IPS-20b (cell line): Measurements from ENCODE around the gene CYP11A1.

Source experiments
- H3K27ac ChIP-seq: one replicate; pipeline ENCODE4 v1.5.1; 2013; ENCODE audit warnings: low read length
- H3K27me3 ChIP-seq: 2 replicates; pipeline ENCODE4 v1.6.1; 2013; ENCODE audit warnings: mild to moderate bottlenecking, low read length, inconsistent platforms; ENCODE audit not compliant: insufficient read depth
- H3K36me3 ChIP-seq: 2 replicates; pipeline ENCODE4 v1.6.1; 2013; ENCODE audit warnings: low read depth, mild to moderate bottlenecking, inconsistent platforms, low read length, moderate library complexity; ENCODE audit not compliant: insufficient read depth
- H3K4me1 ChIP-seq: 2 replicates; pipeline ENCODE4 v1.6.1; 2013; ENCODE audit warnings: mild to moderate bottlenecking, control low read depth, inconsistent platforms, low read length, moderate library complexity; ENCODE audit not compliant: insufficient read depth
- H3K4me3 ChIP-seq: 2 replicates; pipeline ENCODE4 v1.5.1; 2013; ENCODE audit warnings: mild to moderate bottlenecking, low read length, inconsistent platforms
- H3K9ac ChIP-seq: 2 replicates; pipeline ENCODE4 v1.6.1; 2013; ENCODE audit warnings: low read depth, mild to moderate bottlenecking, inconsistent platforms, low read length, moderate library complexity
- H3K9me3 ChIP-seq: 2 replicates; pipeline ENCODE4 v1.6.1; 2013; ENCODE audit warnings: mild to moderate bottlenecking, low read depth, low read length, inconsistent platforms; ENCODE audit not compliant: insufficient read depth

The CYP11A1 gene

DNA sequence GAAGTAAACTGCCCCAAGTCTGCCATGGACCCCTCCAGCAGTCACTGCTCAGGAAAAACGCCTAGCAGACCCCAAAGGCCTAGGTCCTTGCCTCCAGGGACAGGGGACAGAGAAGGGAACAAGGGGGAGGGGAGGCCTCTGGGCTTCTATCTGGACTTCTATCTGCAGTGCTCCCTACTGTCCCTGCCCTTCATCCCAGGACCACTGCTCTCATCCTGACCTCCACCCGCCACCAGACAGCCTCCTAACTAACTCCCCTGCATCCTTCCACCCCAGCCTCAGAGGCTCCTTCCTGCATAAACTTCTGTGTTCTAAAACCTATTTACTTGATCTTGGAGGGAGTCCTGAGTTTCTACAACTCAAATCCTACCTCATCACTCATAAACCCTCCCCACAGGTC lies 40.9 kb upstream of the CYP11A1 start:
- H3K36me3 ChIP-seq, result peaks cover 22% of the 10 kb centered on the region
- H3K4me3 ChIP-seq, result no peak overlapping the region
- no peaks in the 10 kb centered on the region for H3K9me3 ChIP-seq
- H3K27me3 ChIP-seq, result no peaks in the 10 kb centered on the region
- H3K4me1 ChIP-seq, result 0 out of 2 replicates have a peak, but pooled peaks cover 5% of the 10 kb centered on the region
- H3K27ac ChIP-seq, result no peak overlapping the region
- H3K9ac ChIP-seq, result no peak overlapping the region

DNA sequence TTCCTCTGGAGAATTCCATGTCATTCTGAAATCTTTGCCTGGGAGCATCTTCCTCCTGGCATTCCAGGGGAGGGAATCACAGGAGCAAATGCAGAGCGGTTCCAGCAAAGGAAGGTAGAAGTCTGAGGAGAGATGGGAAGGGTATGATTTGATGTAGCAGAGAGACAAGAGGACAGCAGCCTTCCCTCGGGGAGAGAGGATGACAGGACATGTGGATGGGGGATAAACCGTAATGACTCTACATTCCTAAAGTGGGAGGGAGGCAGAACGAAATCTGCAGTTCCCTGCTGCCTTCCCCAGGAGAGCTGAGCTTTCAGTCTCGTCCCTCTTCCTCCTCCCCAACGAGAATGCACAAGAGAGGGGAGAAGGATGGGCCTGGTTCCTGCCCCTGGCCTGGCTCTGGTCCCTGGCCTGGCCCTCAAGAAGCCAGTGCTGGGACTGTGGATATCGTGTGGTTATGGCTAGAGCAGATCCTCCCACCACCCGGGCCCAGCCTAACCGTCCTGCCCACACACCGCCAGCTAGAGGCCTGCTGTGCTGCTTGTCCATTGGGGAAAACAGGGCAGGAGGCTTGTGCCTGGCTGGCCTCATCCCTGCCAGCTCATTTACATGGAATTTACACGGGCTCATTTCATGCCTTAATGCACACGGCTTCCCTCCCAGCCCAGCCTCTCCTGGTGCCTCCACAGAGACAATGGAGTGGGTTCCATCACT lies 39.7 kb upstream of the CYP11A1 start:
- Histone ChIP-seq H3K4me1 (0 out of 2 replicates have a peak, but pooled peaks cover 5% of the 10 kb centered on the region), H3K36me3 (peaks cover 13% of the 10 kb centered on the region), H3K9me3 (no peaks in the 10 kb centered on the region), H3K4me3 (no peak overlapping the region), H3K9ac (no peak overlapping the region), H3K27me3 (no peaks in the 10 kb centered on the region), H3K27ac (no peak overlapping the region)

DNA sequence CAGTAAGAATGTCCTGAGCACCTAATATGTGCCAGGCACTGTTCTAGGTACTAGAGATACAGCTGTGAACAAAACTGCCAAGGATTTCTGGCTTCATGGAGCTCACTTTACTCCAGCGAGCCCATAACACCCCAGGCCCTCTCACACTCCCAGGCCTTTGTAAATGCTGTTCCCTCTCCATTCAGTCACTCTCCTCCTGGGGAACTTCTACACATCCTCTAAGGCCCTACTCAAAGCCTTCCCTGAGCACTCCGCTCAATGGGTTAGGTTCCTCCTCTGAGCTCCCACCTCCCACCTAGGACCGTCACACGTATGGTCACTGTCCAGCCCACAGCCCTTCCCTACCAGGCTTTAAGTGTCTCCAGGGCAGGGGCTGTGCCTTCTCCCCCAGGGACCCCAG lies 39.1 kb upstream of the CYP11A1 start:
- Histone ChIP-seq H3K9me3 (no peaks in the 10 kb centered on the region), H3K4me3 (no peak overlapping the region), H3K27ac (no peak overlapping the region), H3K9ac (no peak overlapping the region), H3K4me1 (0 out of 2 replicates have a peak, but pooled peaks cover 5% of the 10 kb centered on the region), H3K36me3 (peaks cover 9% of the 10 kb centered on the region), H3K27me3 (no peaks in the 10 kb centered on the region)

DNA sequence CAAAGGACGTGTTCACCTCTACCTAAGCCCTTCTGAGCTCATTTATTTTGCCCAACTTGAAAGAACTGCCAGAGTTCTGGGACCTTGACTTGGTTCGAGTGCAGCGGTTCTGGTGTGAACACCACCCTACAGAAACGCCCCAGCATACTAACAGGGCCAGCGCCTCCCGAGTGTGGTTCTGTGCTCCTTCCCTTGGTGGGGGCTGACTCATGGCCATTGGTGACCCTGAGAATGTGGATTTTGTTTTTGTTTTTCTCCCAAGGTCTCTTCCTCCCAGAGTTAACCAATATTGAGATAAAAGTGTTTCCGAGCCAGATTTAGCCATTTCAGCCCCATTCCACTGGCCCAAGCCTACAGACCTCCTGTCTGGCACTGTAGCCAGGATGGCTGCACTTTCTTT lies 38.4 kb upstream of the CYP11A1 start:
- peaks cover 8% of the 10 kb centered on the region; the same call in 1 of the 2 replicates for H3K4me1 ChIP-seq
- H3K27me3 ChIP-seq, result no peaks in the 10 kb centered on the region
- no peak overlapping the region for H3K27ac ChIP-seq

DNA sequence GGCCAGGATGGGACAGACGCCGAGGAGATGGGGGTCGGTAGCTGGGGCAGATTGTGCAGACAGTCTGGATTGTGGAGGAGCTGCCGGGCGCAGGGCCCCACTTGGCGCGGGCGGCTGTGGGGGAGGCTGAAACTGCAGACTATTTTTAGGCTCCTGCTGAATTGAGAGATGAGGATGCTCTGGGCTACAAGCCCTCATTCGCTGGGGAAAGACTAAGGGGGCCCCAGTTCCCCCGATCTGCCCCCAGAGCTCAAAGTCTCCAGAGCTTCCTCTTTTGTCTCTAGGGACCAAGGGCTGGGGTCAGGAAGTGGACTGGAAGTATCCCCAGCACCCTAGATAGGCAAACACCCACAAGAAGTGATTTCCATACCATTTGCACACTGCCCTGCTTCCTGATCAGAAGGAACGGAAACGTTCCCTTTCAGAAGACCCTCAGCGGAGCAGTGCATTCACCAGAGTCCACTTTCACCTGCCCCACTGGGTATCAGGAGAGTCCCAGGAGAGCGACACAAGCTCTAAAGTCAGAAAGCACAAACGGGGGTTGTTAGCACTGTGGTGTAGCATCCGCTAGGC lies 36.6 kb upstream of the CYP11A1 start:
- no peaks in the 10 kb centered on the region for H3K27me3 ChIP-seq
- H3K9ac ChIP-seq, result no peak overlapping the region
- no peak overlapping the region for H3K27ac ChIP-seq
- peaks cover 8% of the 10 kb centered on the region; the same call in 1 of the 2 replicates for H3K4me1 ChIP-seq
- no peaks in the 10 kb centered on the region for H3K9me3 ChIP-seq
- no peak overlapping the region for H3K4me3 ChIP-seq
- no peaks in the 10 kb centered on the region for H3K36me3 ChIP-seq

More for the DNA sequence above, 38.4 kb upstream of the CYP11A1 start:
- Histone ChIP-seq H3K9ac (no peak overlapping the region), H3K36me3 (peaks cover 2% of the 10 kb centered on the region; the same call in 1 of the 2 replicates), H3K9me3 (no peaks in the 10 kb centered on the region), H3K4me3 (no peak overlapping the region)

DNA sequence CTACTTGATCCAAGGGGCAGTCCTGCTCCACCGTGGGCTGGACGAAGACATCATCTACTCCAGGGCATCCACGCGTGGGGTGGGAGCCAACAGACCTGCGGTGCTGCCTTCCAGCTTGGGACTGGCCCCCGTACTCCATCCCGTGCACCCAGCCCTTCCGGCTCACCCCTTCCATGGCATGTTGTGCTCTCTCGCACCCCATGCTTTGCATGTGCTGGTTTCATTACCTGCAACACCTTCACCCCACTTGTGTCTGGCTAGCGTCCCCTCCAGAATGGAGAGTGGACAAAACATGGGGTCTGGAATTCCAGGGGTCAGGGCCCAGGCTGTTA lies 36.1 kb upstream of the CYP11A1 start:
- Histone ChIP-seq H3K27ac (no peak overlapping the region), H3K36me3 (no peaks in the 10 kb centered on the region), H3K4me3 (no peak overlapping the region), H3K9me3 (no peaks in the 10 kb centered on the region), H3K9ac (no peak overlapping the region), H3K27me3 (no peaks in the 10 kb centered on the region), H3K4me1 (peaks cover 8% of the 10 kb centered on the region; the same call in 1 of the 2 replicates)

DNA sequence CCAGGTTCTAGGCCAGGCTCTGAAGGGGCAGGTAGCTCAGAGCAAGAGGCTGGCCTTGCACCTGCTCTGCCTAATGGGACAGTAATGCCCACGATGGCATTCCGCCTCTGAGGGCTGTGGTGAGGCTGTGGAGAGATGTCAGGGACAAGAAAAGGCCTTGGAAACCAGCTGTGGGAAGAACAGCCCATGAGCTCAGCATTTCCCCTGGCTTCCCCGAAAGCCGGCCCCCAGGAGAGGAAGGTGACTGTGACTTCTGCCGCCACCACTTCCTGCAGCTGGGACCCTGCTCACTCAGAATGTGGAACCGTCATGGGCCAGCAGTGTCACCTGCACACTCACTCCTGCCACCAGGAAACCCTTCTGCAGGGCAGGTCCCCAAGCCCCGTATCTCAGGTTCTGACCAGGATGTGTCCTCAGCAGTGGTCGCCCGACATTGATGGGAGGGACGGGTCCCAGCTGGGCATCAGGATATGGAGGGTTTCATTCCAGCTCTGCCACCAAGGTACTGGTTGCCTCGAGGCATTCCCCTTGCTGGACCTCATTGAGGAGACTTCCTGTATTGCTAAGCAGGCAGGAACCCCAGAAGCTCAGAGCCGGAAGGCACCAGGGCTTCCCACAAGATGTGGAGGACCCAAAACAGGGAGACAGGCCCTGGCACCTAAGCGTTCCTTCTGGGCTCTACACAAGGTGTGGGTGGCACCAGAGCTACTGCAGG lies 35.6 kb upstream of the CYP11A1 start:
- Histone ChIP-seq H3K4me3 (no peak overlapping the region), H3K27me3 (no peaks in the 10 kb centered on the region), H3K4me1 (peaks cover 8% of the 10 kb centered on the region; the same call in 1 of the 2 replicates), H3K36me3 (no peaks in the 10 kb centered on the region), H3K9ac (no peak overlapping the region), H3K27ac (no peak overlapping the region), H3K9me3 (no peaks in the 10 kb centered on the region)

DNA sequence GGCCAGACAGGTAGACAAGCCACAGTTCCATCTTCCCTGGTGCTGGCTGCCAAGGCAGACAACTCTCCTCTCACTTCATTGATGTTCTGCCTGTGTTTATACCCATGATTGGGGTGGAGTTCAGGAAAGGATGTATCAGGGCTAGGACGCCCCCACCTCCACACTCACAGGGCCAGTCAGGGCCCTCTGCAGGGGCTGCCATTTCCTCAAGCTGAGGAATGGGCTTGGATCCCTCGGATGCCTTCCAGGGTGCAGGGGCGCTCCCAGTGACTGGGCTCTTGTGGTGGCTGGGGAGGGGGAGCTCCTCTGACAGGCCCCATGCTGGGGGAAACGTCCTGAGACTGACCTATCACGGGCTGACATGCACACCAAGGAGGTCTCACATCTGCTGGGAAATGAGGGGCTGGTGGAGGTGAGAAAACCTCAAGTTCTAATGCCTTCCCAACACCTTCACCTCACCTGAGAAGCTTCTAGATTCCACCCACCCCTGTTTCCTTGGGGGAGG lies 34.9 kb upstream of the CYP11A1 start:
- H3K4me3 ChIP-seq, result no peak overlapping the region
- H3K9me3 ChIP-seq, result no peaks in the 10 kb centered on the region
- no peaks in the 10 kb centered on the region for H3K27me3 ChIP-seq
- H3K36me3 ChIP-seq, result no peaks in the 10 kb centered on the region
- peaks cover 8% of the 10 kb centered on the region; the same call in 1 of the 2 replicates for H3K4me1 ChIP-seq
- no peak overlapping the region for H3K27ac ChIP-seq
- H3K9ac ChIP-seq, result no peak overlapping the region

DNA sequence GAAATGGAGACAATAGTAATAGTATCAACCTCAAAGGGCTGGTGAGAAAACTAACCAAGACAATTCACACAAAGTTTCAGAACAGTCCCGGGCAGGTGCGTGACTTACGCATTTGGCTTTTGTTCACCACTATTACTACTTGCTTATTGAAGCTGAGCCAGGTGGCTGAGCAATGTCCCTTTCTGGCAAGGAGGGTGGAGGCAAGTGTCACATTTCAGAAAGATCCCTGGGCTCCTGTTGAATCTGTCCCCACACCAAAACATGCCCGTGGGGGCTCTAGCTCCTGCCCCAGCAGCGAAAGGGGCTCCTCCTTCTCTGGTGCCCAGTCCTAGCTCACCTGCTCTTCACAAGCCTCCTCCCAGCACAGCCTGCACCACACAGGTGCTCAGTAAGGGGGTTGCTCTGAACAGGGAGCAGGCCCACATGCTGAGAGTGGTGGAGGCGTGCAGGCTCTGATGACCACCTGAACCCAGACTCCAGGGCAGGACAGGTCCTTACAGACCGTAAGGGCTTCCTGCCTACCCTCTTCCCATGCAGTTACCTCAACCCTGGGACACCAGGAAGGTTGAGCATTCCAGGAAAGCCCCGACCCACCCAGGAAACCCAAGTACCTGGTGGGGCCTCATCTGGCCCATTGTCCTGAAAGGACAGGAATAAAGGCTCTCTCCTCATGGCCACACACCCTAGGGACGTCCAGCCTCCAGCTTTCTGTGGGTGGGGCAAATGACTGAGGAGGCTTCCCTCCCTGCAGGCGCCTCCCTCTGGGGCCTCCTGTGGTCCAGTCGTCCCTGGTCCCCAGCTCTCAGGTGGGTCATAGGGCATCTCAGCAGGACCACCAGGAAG lies 33.7 kb upstream of the CYP11A1 start:
- Histone ChIP-seq H3K4me1 (peaks cover 7% of the 10 kb centered on the region; the same call in 1 of the 2 replicates), H3K27ac (no peak overlapping the region), H3K9me3 (no peaks in the 10 kb centered on the region), H3K36me3 (no peaks in the 10 kb centered on the region), H3K9ac (no peak overlapping the region), H3K4me3 (no peak overlapping the region), H3K27me3 (no peaks in the 10 kb centered on the region)

DNA sequence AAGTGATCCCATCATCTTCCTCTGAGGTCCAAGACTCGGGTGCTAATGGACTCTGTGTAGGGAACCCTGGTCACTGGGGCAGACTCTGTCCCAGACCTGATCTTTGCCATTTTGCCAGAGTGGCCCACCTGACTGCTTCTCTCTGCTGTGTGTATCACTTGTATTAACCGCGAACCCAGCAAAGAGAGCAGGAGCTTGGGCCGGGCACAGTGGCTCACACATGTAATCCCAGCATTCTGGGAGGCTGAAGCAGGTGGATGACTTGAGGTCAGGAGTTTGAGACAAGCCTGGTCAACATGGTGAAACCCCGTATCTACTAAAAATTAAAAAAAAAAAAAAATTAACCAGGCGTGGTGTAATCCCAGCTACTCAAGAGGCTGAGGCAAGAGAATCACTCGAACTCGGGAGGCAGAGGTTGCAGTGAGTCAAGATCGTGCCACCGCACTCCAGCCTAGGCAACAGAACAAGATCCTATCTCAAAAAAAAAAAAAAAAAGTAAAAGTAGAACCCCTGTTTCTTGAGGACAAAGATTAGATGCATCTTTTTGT lies 32.9 kb upstream of the CYP11A1 start:
- no peak overlapping the region for H3K9ac ChIP-seq
- no peaks in the 10 kb centered on the region for H3K36me3 ChIP-seq
- H3K4me3 ChIP-seq, result no peak overlapping the region
- no peaks in the 10 kb centered on the region for H3K9me3 ChIP-seq
- H3K27me3 ChIP-seq, result no peaks in the 10 kb centered on the region
- H3K4me1 ChIP-seq, result peaks cover 7% of the 10 kb centered on the region; the same call in 1 of the 2 replicates
- no peak overlapping the region for H3K27ac ChIP-seq
